Left lung (tissue), 10 donors: ENCODE results near the gene KDM5A. TPM values are rescaled to one million over a fixed set of nuclear protein-coding genes. Genes with fewer than 3 reads are reported as not detected.

Experiments
- ATAC-seq: fragments of 200-7000 bp; cut with Tn5 transposase; one replicate; pipeline ENCODE4 v1.9.1; 2020; ENCODE audit warnings: moderate library complexity
- DNase-seq, 4 donors: peaks; one replicate each; pipeline ENCODE4 v3.0.0-alpha.2; 2013 to 2020
- H3K27ac ChIP-seq, 2 donors: fragments of 200-600 bp; sonication (generic) in 1 of 2; one replicate each; pipeline versions ENCODE4 v1.5.0 to v1.8.0; 2020 to 2021
- H3K27me3 ChIP-seq, 2 donors: fragments of 200-600 bp; sonication (generic) in 1 of 2; one replicate each; pipeline versions ENCODE4 v1.5.0 to v1.8.0; 2020 to 2021
- H3K36me3 ChIP-seq, 2 donors: fragments of 200-600 bp; sonication (generic) in 1 of 2; one replicate each; pipeline versions ENCODE4 v1.5.0 to v1.8.0; 2020 to 2021
- H3K4me1 ChIP-seq, 2 donors: fragments of 200-600 bp; one replicate each; pipeline ENCODE4 v1.8.0; 2021
- H3K4me3 ChIP-seq, 2 donors: fragments of 200-600 bp; sonication (generic) in 1 of 2; one replicate each; pipeline versions ENCODE4 v1.5.0 to v1.8.0; 2020 to 2021; ENCODE audit warnings: mild to moderate bottlenecking in 1 of 2
- H3K9me3 ChIP-seq, 2 donors: fragments of 200-600 bp; sonication (generic) in 1 of 2; one replicate each; pipeline versions ENCODE4 v1.5.0 to v1.8.0; 2020 to 2021
- CTCF ChIP-seq, 2 donors: fragments of 200-600 bp; sonication (generic) in 1 of 2; IDR thresholded peaks; one replicate each; pipeline versions ENCODE4 v1.5.0 to v1.8.0; 2021; ENCODE audit warnings: antibody characterized with exemption in 2 of 2
- intact Hi-C, 2 donors: fragments of 100-400 bp; cut with DNase I; formaldehyde crosslinking; loops; one replicate each; pipeline versions ENCODE4 v1.11.2 to v1.14.2; 2022
- polyA plus RNA-seq, 6 donors: library from polyadenylated mRNA; unstranded; fragments of 120-200 nt; gene quantifications; one replicate each; pipeline ENCODE4 v1.2.1, GENCODE V29; 2013; ENCODE audit not compliant: insufficient read length in 6 of 6
- total RNA-seq, 2 donors: library from RNA; stranded (reverse); fragmentation: NEBNext Ultra II Directional; extraction: Animal tissue kit (Norgen Biotek cat#: 25700); gene quantifications; one replicate each; pipeline ENCODE4 v1.2.1, GENCODE V29; 2021
- donor health status: DM: no; HTN: yes; CAD: no.
- donor health status: DM: no; HTN: no; CAD: no.

The KDM5A gene
- total and polyA plus RNA-seq, 8 donors: 41.2 to 66.9 (median 51.5) TPM

- Histone ChIP-seq H3K27ac (no peak overlapping the region), H3K4me3 (no peak overlapping the region), H3K36me3 (peaks cover 0 to 57% of the 10 kb centered on the region in 2 donors), H3K9me3 (no peaks in the 10 kb centered on the region), H3K27me3 (no peaks in the 10 kb centered on the region), H3K4me1 (peaks cover 0 to 5% of the 10 kb centered on the region in 2 donors)
- intact Hi-C loops: no loop called here
- no peak for TF ChIP-seq CTCF (IDR thresholded peaks at IDR 0.05)
- DNase-seq: no peak
- no peak for ATAC-seq
Measured at GRCh38 chr12:286531-287300, 102.4 kb downstream of the KDM5A start.

- no peak overlapping the region for H3K27ac ChIP-seq
- no peaks in the 10 kb centered on the region for H3K27me3 ChIP-seq
- intact Hi-C loops: no loop called here
- no peak overlapping the region for H3K4me3 ChIP-seq
- H3K4me1 ChIP-seq: no peaks in the 10 kb centered on the region
- no peak for ATAC-seq
- no peaks in the 10 kb centered on the region for H3K9me3 ChIP-seq
- no peak for DNase-seq
- peaks cover 0 to 22% of the 10 kb centered on the region in 2 donors for H3K36me3 ChIP-seq
- TF ChIP-seq CTCF (IDR thresholded peaks at IDR 0.05): no peak
Measured at GRCh38 chr12:278046-278445, 111.1 kb downstream of the KDM5A start.

GRCh38 chr12:275812-276211, 113.3 kb downstream of the KDM5A start:
- DNase-seq (no peak), ATAC-seq (no peak)
- Histone ChIP-seq H3K36me3 (peaks cover 0 to 19% of the 10 kb centered on the region in 2 donors), H3K27me3 (no peaks in the 10 kb centered on the region), H3K9me3 (no peaks in the 10 kb centered on the region), H3K27ac (no peak overlapping the region), H3K4me1 (no peaks in the 10 kb centered on the region), H3K4me3 (no peak overlapping the region)
- intact Hi-C loops: no loop called here
- no peak for TF ChIP-seq CTCF (IDR thresholded peaks at IDR 0.05)

GRCh38 chr12:273382-273781, 115.7 kb downstream of the KDM5A start:
- Histone ChIP-seq H3K9me3 (no peaks in the 10 kb centered on the region), H3K27me3 (peaks cover 0 to 3% of the 10 kb centered on the region in 2 donors), H3K36me3 (no peaks in the 10 kb centered on the region), H3K4me3 (no peak overlapping the region), H3K27ac (no peak overlapping the region), H3K4me1 (no peaks in the 10 kb centered on the region)
- intact Hi-C loops: no loop called here
- DNase-seq (no peak), ATAC-seq (no peak)
- TF ChIP-seq CTCF (IDR thresholded peaks at IDR 0.05): no peak

GRCh38 chr12:272942-273341, 116.2 kb downstream of the KDM5A start:
- ATAC-seq (no peak), DNase-seq (no peak)
- Histone ChIP-seq H3K36me3 (no peaks in the 10 kb centered on the region), H3K9me3 (no peaks in the 10 kb centered on the region), H3K4me1 (no peaks in the 10 kb centered on the region), H3K27me3 (peaks cover 0 to 5% of the 10 kb centered on the region in 2 donors), H3K27ac (no peak overlapping the region), H3K4me3 (no peak overlapping the region)
- no peak for TF ChIP-seq CTCF (IDR thresholded peaks at IDR 0.05)
- intact Hi-C loops: no loop called here
